ENCODE results near the gene GDF7. TPM values are rescaled to one million over a fixed set of nuclear protein-coding genes. Genes with fewer than 3 reads are reported as not detected.

The GDF7 gene
- total and polyA plus RNA-seq, 2 donors (not counting 3 experiments of a cell fraction or from before 2014, with no cell fraction given) = 3.7 to 3.9 TPM

GRCh38 chr2:20697322-20697934 is 30.5 kb downstream of the GDF7 start:
- POLR2A ChIA-PET = no interaction called here
- Histone ChIP-seq H3K9me1 (replicated peaks; ENCODE audit: control insufficient read depth, extremely low read depth, insufficient read depth, low read length) (no peaks in the 10 kb centered on the region), H3K9me3 (replicated peaks; ENCODE audit: control insufficient read depth, insufficient read depth, low read length) (no peaks in the 10 kb centered on the region), H3K9ac (replicated peaks; ENCODE audit: extremely low read depth, insufficient read depth, low read length) (no peak overlapping the region), H3K27me3 (ENCODE audit: control insufficient read depth in 2 of 2, insufficient read depth in 2 of 2, low read length in 2 of 2) (no peaks in the 10 kb centered on the region), H3K4me1 (ENCODE audit: control insufficient read depth, extremely low read depth, insufficient read depth, low read length) (peaks cover 15% of the 10 kb centered on the region), H3K4me3 (replicated peaks in 1 of 3; ENCODE audit: insufficient read depth in 1 of 3, low read depth in 1 of 3, low read length in 3 of 3) (no peak overlapping the region), H3K36me3 (ENCODE audit: control insufficient read depth in 2 of 2, extremely low read depth in 1 of 2, insufficient read depth in 2 of 2, low read length in 2 of 2) (peaks cover 0 to 9% of the 10 kb centered on the region in 2 experiments), H3K79me2 (ENCODE audit: control insufficient read depth, insufficient read depth, low read length) (no peaks in the 10 kb centered on the region), H3K27ac (ENCODE audit: insufficient read depth, low read depth, low read length) (no peak overlapping the region), H3K4me2 (ENCODE audit: insufficient read depth, low read length) (no peak overlapping the region), H2AFZ (ENCODE audit: low read depth, low read length) (no peak overlapping the region), H4K20me1 (replicated peaks; ENCODE audit: control insufficient read depth, extremely low read depth, insufficient read depth, low read length) (no peaks in the 10 kb centered on the region)
- no peak for FAIRE-seq
- CTCF ChIA-PET = interaction anchor here (0.9 to 2.6 kb wide), 3 partner anchors 9 to 22 kb away, joined by 3 to 7 read pairs (median 4); no protein-coding TSS in a partner anchor
- dilution Hi-C loops (cut with MboI; ENCODE audit: extremely low pct_ligation_motif_present, low sequenced_read_pairs) (no loop called here), intact Hi-C loops (cut with micrococcal nuclease) (no loop called here)
- BruUV-seq (replicated peaks) = no TSS peak
- DNase-seq (ENCODE audit: low read depth, low spot score) = no peak
- TF ChIP-seq FOS (IDR thresholded peaks at IDR 0.05; ENCODE audit: borderline replicate concordance, insufficient read depth, low read length) = no peak
- TF ChIP-seq MYC (IDR thresholded peaks at IDR 0.05; ENCODE audit: low read depth, low read length) = no peak

DNA sequence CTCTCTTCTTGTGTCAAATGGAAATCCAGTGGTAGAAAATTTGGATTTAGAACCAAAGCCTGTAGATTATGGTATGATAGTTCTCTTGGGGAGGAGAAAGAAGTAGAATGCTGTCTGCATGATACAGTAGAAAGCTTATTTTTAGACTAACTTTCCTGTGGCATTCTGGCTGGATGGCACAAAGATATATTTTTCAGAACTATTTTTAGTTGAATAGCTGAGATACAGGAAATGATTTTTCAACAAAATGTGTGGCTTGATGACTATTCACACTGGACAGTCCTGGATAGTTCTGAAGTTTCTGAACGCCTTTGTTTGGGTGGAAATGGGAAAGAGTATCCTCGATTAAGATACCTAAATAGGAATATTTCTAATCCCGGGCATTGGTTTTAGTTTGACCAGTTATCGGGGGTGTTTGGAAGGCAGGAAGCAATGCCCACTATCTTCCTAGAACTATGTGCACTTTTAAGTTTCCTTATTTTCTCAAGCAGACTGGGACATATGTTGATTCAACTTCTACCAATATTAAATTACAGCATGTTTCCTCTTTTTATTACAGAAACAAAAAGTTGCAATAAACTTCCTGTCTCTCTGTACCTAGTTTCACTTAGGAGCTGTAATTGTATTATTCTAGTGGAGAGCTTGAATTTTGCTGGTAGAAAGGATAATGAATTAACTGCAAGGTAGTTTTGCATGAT is 32.1 kb downstream of the GDF7 start:
- TF ChIP-seq, protein P1, sequence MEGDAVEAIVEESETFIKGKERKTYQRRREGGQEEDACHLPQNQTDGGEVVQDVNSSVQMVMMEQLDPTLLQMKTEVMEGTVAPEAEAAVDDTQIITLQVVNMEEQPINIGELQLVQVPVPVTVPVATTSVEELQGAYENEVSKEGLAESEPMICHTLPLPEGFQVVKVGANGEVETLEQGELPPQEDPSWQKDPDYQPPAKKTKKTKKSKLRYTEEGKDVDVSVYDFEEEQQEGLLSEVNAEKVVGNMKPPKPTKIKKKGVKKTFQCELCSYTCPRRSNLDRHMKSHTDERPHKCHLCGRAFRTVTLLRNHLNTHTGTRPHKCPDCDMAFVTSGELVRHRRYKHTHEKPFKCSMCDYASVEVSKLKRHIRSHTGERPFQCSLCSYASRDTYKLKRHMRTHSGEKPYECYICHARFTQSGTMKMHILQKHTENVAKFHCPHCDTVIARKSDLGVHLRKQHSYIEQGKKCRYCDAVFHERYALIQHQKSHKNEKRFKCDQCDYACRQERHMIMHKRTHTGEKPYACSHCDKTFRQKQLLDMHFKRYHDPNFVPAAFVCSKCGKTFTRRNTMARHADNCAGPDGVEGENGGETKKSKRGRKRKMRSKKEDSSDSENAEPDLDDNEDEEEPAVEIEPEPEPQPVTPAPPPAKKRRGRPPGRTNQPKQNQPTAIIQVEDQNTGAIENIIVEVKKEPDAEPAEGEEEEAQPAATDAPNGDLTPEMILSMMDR (IDR thresholded peaks at IDR 0.05; ENCODE audit: extremely low read depth in 1 of 2, insufficient read depth in 1 of 2, low read depth in 1 of 2, low read length in 2 of 2) = no peak
- TF ChIP-seq POLR2AphosphoS5 (IDR thresholded peaks at IDR 0.05; ENCODE audit: insufficient read depth, low read depth, low read length) (no peak), MAX (IDR thresholded peaks at IDR 0.05; ENCODE audit: insufficient read depth, insufficient read length) (no peak), JUN (IDR thresholded peaks at IDR 0.05; ENCODE audit: borderline replicate concordance, insufficient read depth, insufficient read length, low read depth) (no peak), EZH2 (IDR thresholded peaks at IDR 0.05; ENCODE audit: borderline replicate concordance, low read depth, low read length, severe bottlenecking) (no peak), GATA2 (IDR thresholded peaks at IDR 0.05; ENCODE audit: insufficient read depth, insufficient read length, low read depth, low read length) (no peak)
- Histone ChIP-seq H3K9me3 (replicated peaks; ENCODE audit: control insufficient read depth, insufficient read depth, low read length) (no peaks in the 10 kb centered on the region), H3K9ac (replicated peaks; ENCODE audit: extremely low read depth, insufficient read depth, low read length) (peak overlapping the region; percentile 11), H3K4me1 (ENCODE audit: control insufficient read depth, extremely low read depth, insufficient read depth, low read length) (peaks cover 15% of the 10 kb centered on the region), H3K9me1 (replicated peaks; ENCODE audit: control insufficient read depth, extremely low read depth, insufficient read depth, low read length) (no peaks in the 10 kb centered on the region), H3K4me3 (replicated peaks in 1 of 3; ENCODE audit: insufficient read depth in 1 of 3, low read depth in 1 of 3, low read length in 3 of 3) (peak overlapping the region in 1 of 3 experiments; percentile 39), H3K27me3 (ENCODE audit: control insufficient read depth in 2 of 2, insufficient read depth in 2 of 2, low read length in 2 of 2) (no peaks in the 10 kb centered on the region), H3K36me3 (ENCODE audit: control insufficient read depth in 2 of 2, extremely low read depth in 1 of 2, insufficient read depth in 2 of 2, low read length in 2 of 2) (peaks cover 0 to 6% of the 10 kb centered on the region in 2 experiments), H3K79me2 (ENCODE audit: control insufficient read depth, insufficient read depth, low read length) (no peaks in the 10 kb centered on the region), H3K27ac (ENCODE audit: insufficient read depth, low read depth, low read length) (peak overlapping the region; percentile 12), H4K20me1 (replicated peaks; ENCODE audit: control insufficient read depth, extremely low read depth, insufficient read depth, low read length) (no peaks in the 10 kb centered on the region), H3K4me2 (ENCODE audit: insufficient read depth, low read length) (peak overlapping the region; percentile 80), H2AFZ (ENCODE audit: low read depth, low read length) (peak overlapping the region; percentile 57)
- ChIA-PET CTCF (interaction anchor here (0.8 to 2.6 kb wide), 12 partner anchors 8 to 264 kb away, joined by 3 to 9 read pairs (median 4); partner anchors contain the start of genes GDF7 and HS1BP3), POLR2A (interaction anchor here (1.0 kb wide), 1 partner anchor 22 kb away, joined by 3 read pairs; no protein-coding TSS in a partner anchor)
- no TSS peak for BruUV-seq (replicated peaks)
- dilution Hi-C loops (cut with MboI; ENCODE audit: extremely low pct_ligation_motif_present, low sequenced_read_pairs) (no loop called here), intact Hi-C loops (cut with micrococcal nuclease) (no loop called here)
- FAIRE-seq (peak; percentile 40), DNase-seq (ENCODE audit: low read depth, low spot score) (peak; percentile 59)
